Peyer's patch (tissue), 4 donors: Measurements from ENCODE around the gene ZC3HAV1. TPM values are rescaled to one million over a fixed set of nuclear protein-coding genes. Genes with fewer than 3 reads are reported as not detected.
"Not testable (repeated sequence)": the region's sequence is repeated elsewhere in the genome, so short reads cannot be mapped to it uniquely, and the experiment has no call there.

Source experiments
- DNase-seq, 3 donors: peaks; one replicate each; pipeline ENCODE4 v3.0.0-alpha.2; 2017 to 2019
- H3K27ac ChIP-seq, 4 donors: fragments of 200-600 bp; sonication (generic); one replicate each; pipeline ENCODE4 v1.5.1; 2016 to 2019
- H3K27me3 ChIP-seq, 2 donors: fragments of 200-600 bp; sonication (generic); one replicate each; pipeline ENCODE4 v1.5.1; 2019
- H3K36me3 ChIP-seq, 3 donors: fragments of 200-600 bp; sonication (generic); one replicate each; pipeline ENCODE4 v1.5.1; 2016 to 2019
- H3K4me1 ChIP-seq, 4 donors: fragments of 200-600 bp; sonication (generic); one replicate each; pipeline ENCODE4 v1.5.1; 2016 to 2019
- H3K4me3 ChIP-seq, 4 donors: fragments of 200-600 bp; sonication (generic); 1 replicate in 3 of 4; 2 replicates in 1 of 4; pipeline ENCODE4 v1.5.1; 2016 to 2019; ENCODE audit warnings: mild to moderate bottlenecking in 1 of 4
- H3K9me3 ChIP-seq, 4 donors: fragments of 200-600 bp; sonication (generic); one replicate each; pipeline ENCODE4 v1.5.1; 2016 to 2019; ENCODE audit warnings: mild to moderate bottlenecking in 1 of 4
- CTCF ChIP-seq, 6 experiments: fragments of 450-650 bp in 4 of 6; fragments of 200-600 bp in 2 of 6; sonication (generic) in 1 of 6; IDR thresholded peaks; one replicate each; pipeline ENCODE4 v1.5.1; 2017 to 2019; ENCODE audit warnings: antibody characterized with exemption in 6 of 6, mild to moderate bottlenecking in 3 of 6, moderate library complexity in 1 of 6
- POLR2A ChIP-seq, 2 donors: fragments of 450-650 bp; IDR thresholded peaks; one replicate each; pipeline ENCODE4 v1.5.1; 2017; ENCODE audit warnings: antibody characterized with exemption in 2 of 2, mild to moderate bottlenecking in 2 of 2, moderate library complexity in 2 of 2
- total RNA-seq, 4 donors: library from RNA; depleted of rRNA; stranded (reverse); fragments of >200 nt; gene quantifications; one replicate each; pipeline ENCODE4 v1.1.0, GENCODE V29; 2016

ZC3HAV1 gene
- total RNA-seq, 4 donors from 2014 or later = 23.5 to 42.1 (median 32.7) TPM

GRCh38 chr7:139055674-139056073 is 53.8 kb downstream of the ZC3HAV1 start:
- H3K27me3 ChIP-seq = no peaks in the 10 kb centered on the region
- no peak for DNase-seq
- TF ChIP-seq POLR2A (IDR thresholded peaks at IDR 0.05) = no peak
- TF ChIP-seq CTCF (IDR thresholded peaks at IDR 0.05) = no peak
- H3K36me3 ChIP-seq = peaks cover 0 to 91% (median 0%) of the 10 kb centered on the region in 3 donors
- H3K4me3 ChIP-seq = no peak overlapping the region
- no peaks in the 10 kb centered on the region for H3K9me3 ChIP-seq
- no peak overlapping the region for H3K27ac ChIP-seq
- no peaks in the 10 kb centered on the region for H3K4me1 ChIP-seq

- H3K27ac ChIP-seq, H3K27me3 ChIP-seq, H3K9me3 ChIP-seq, DNase-seq, H3K4me3 ChIP-seq, H3K4me1 ChIP-seq: not testable (repeated sequence)
- peaks cover 0 to 92% (median 0%) of the 10 kb centered on the region in 3 donors for H3K36me3 ChIP-seq
Measured at GRCh38 chr7:139054656-139055055, 54.9 kb downstream of the ZC3HAV1 start.

- H3K4me3 ChIP-seq = no peak overlapping the region
- no peaks in the 10 kb centered on the region for H3K4me1 ChIP-seq
- no peak overlapping the region for H3K27ac ChIP-seq
- no peaks in the 10 kb centered on the region for H3K27me3 ChIP-seq
- TF ChIP-seq POLR2A (IDR thresholded peaks at IDR 0.05) = no peak
- TF ChIP-seq CTCF (IDR thresholded peaks at IDR 0.05) = no peak
- DNase-seq = no peak
- H3K9me3 ChIP-seq = no peaks in the 10 kb centered on the region
- peaks cover 0 to 94% (median 0%) of the 10 kb centered on the region in 3 donors for H3K36me3 ChIP-seq
Measured at GRCh38 chr7:139054101-139054500, 55.4 kb downstream of the ZC3HAV1 start.

GRCh38 chr7:139051655-139052054 is 57.9 kb downstream of the ZC3HAV1 start:
- DNase-seq = no peak

GRCh38 chr7:139049936-139050335 is 59.6 kb downstream of the ZC3HAV1 start:
- peaks cover 0 to 90% (median 0%) of the 10 kb centered on the region in 3 donors for H3K36me3 ChIP-seq
- H3K4me3 ChIP-seq = no peak overlapping the region
- no peak for DNase-seq
- no peaks in the 10 kb centered on the region for H3K27me3 ChIP-seq
- TF ChIP-seq POLR2A (IDR thresholded peaks at IDR 0.05) (no peak), CTCF (IDR thresholded peaks at IDR 0.05) (no peak)
- no peaks in the 10 kb centered on the region for H3K9me3 ChIP-seq
- H3K4me1 ChIP-seq = no peaks in the 10 kb centered on the region
- H3K27ac ChIP-seq = no peak overlapping the region

More at GRCh38 chr7:139051655-139052054, 57.9 kb downstream of the ZC3HAV1 start:
- no peak for TF ChIP-seq POLR2A (IDR thresholded peaks at IDR 0.05)
- TF ChIP-seq CTCF (IDR thresholded peaks at IDR 0.05) = no peak
- H3K4me3 ChIP-seq = no peak overlapping the region
- H3K4me1 ChIP-seq = no peaks in the 10 kb centered on the region
- no peaks in the 10 kb centered on the region for H3K27me3 ChIP-seq
- H3K27ac ChIP-seq = no peak overlapping the region
- no peaks in the 10 kb centered on the region for H3K9me3 ChIP-seq
- H3K36me3 ChIP-seq = peaks cover 0 to 98% (median 0%) of the 10 kb centered on the region in 3 donors

GRCh38 chr7:139049111-139049510 is 60.4 kb downstream of the ZC3HAV1 start:
- no peaks in the 10 kb centered on the region for H3K9me3 ChIP-seq
- H3K4me1 ChIP-seq = no peaks in the 10 kb centered on the region
- no peak overlapping the region for H3K27ac ChIP-seq
- H3K27me3 ChIP-seq = no peaks in the 10 kb centered on the region
- peaks cover 0 to 81% (median 0%) of the 10 kb centered on the region in 3 donors for H3K36me3 ChIP-seq
- DNase-seq = no peak
- no peak overlapping the region for H3K4me3 ChIP-seq
- TF ChIP-seq POLR2A (IDR thresholded peaks at IDR 0.05) (no peak), CTCF (IDR thresholded peaks at IDR 0.05) (no peak)
